Esophagus muscularis mucosa (tissue), 3 donors: ENCODE measurements around the gene SMCO4.

Source experiments
- CTCF ChIP-seq, 3 experiments: fragments of 200-600 bp in 2 of 3; fragments of 450-650 bp in 1 of 3; sonication (generic) in 2 of 3; IDR thresholded peaks; one replicate each; pipeline ENCODE4 v1.5.1; 2017 to 2019; ENCODE audit warnings: antibody characterized with exemption in 3 of 3, mild to moderate bottlenecking in 2 of 3, moderate library complexity in 1 of 3
- EP300 ChIP-seq: sonication (generic); formaldehyde crosslinking; IDR thresholded peaks from one replicate; pipeline ENCODE4 v1.6.1; 2017; ENCODE audit warnings: antibody characterized with exemption

GRCh38 chr11:93572621-93573020 lies 29.4 kb upstream of the SMCO4 start:
- TF ChIP-seq EP300 = no peak
- TF ChIP-seq CTCF (IDR thresholded peaks at IDR 0.05) = no peak
